GM21390 (cell line): Measurements from ENCODE around the gene MAD1L1.

Experiments
- ATAC-seq: cut with Tn5 transposase; IDR thresholded peaks from one replicate; pipeline ENCODE4 v1.9.1; 2021; ENCODE audit not compliant: unreplicated experiment

MAD1L1 gene

GRCh38 chr7:2202361-2202761, 30.4 kb downstream of the MAD1L1 start:
- no peak for ATAC-seq

GRCh38 chr7:2201686-2202360, 30.9 kb downstream of the MAD1L1 start:
- no peak for ATAC-seq

- ATAC-seq: no peak
Observed at GRCh38 chr7:2201128-2201527, 31.6 kb downstream of the MAD1L1 start.

DNA sequence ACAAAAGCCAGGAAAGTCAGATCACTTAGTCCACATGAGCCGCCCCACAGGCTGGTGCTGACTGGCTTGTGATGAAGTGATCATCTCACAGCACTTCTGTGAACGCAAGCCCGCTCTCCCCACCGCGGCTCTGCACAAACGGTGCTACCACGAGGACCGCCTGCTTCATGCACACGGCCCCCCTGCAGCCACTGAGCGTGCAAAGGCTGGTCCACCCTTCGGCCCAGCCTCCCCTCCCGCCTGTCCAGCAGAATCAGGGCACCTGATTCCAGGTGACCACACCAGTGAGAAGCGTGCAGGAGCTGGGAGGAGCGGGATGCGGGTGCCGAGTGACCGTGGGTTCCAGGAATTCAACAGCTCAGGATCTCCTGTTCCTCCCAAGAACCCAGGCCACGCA, 32.2 kb downstream of the MAD1L1 start:
- no peak for ATAC-seq

DNA sequence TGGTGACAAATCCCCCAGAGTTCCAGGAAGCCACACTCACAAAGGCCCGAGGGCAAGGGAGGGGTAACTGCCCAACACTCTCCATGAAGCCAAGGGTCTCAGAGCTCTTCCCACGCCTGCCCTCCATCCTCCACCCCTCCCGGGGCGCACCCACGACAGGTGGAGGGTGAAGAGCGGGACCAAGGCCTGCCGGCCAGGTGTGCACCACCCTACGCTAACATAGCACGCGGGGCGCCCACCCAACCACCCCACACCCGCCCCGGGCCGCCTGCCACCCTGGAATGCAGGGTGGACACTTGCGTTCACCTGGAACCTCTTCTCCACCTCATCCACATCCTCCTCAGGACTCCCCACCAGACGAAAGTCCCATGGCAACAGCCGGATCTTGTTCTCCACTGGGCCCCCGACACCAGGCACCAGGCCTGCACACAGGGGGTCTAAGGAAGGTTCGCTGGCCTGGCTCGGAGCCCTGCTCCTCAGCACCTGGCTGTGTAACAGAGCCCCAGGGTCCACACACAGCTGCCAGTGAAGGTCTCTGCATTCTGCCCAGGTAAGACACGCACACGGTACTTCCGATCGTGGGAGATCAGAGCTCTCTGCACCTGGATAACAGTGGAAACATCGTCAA, 32.7 kb downstream of the MAD1L1 start:
- no peak for ATAC-seq

- ATAC-seq: no peak
Observed at GRCh38 chr7:2199528-2199927, 33.2 kb downstream of the MAD1L1 start.

DNA sequence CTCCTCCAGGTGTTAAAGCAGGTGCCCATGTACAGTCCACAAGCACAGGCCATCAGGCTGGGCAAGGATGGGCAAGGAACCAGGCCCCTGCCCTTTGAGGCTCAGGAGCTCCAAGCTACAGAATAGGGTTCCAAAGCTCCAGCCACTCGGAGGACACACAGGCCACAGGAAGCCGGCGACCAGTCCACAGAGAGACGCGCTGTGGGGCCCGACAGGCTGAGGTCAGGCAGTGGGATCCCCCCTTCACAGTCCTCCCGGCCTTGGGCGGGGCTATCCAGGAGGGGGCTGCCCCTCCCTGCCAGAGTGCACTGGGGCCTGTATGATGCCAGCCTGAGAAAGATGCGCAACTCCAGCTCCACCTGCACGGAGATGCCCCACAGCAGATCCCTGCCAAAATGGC, 34.0 kb downstream of the MAD1L1 start:
- ATAC-seq: no peak

DNA sequence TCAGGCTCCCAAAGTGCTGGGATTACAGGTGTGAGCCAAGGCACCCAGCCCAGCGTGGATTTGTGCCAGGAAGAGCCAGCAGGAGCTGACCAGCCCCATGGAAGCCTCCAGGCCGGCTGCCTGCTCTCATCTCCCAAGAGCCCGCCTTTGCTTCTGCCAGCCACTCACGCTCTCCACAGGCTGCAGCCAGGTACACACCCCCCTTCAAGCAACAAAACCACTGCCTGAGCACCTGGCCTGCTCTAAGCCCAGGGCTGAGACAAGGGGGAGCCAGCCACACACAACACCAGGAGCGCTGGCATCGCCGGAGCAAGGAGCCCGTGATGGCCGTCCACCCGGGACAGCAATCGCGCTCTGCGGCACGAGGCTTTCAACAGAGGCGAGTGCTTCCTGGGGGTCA, 34.5 kb downstream of the MAD1L1 start:
- ATAC-seq: no peak

GRCh38 chr7:2197436-2198155, 35.1 kb downstream of the MAD1L1 start:
- ATAC-seq: no peak

DNA sequence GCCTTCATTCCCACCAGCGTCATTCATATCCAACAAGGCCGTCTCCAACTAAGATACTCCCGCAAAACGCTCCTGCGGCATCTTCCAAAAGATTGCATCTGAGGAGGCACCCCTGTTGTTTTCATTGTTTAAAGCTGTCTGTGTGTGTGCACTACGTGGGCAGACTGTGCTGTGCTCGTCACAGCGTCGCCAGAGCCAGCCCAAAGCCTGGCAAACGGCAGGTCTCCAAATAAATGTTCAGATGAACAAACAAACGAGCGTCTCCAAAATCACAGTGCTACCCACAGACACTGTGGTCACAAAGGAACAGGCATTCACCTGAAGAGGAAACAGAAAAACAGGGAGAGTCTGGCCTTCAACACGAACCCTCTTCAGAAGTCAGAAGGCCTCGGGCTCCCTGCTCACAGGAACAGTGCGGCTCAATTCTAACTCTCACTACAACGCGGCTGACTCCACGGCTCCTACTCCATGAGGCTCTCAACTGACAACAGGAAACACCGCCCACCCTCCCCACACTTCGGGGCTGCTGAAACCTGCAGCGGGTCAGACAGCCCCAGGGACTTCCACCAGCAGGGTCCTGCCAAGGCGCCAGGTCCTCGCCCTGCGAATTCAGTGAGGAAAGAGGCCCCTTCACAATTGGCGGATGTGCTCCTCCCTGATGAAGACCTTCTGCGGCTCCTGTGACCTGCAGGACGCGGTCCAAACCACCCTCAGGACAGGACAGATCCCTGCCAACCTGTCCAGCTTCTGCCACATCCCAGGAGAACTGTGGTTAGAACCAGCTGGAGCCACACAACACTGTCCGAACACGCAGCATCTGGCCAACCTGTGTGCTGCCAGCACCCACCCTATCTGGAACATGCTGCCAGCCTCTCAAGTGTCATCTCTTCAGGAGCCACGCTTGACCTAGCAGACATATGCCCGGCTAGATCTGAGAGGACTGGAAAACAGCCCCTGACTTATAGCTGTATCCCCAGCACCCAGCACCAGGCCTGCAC, 36.1 kb downstream of the MAD1L1 start:
- ATAC-seq: no peak

DNA sequence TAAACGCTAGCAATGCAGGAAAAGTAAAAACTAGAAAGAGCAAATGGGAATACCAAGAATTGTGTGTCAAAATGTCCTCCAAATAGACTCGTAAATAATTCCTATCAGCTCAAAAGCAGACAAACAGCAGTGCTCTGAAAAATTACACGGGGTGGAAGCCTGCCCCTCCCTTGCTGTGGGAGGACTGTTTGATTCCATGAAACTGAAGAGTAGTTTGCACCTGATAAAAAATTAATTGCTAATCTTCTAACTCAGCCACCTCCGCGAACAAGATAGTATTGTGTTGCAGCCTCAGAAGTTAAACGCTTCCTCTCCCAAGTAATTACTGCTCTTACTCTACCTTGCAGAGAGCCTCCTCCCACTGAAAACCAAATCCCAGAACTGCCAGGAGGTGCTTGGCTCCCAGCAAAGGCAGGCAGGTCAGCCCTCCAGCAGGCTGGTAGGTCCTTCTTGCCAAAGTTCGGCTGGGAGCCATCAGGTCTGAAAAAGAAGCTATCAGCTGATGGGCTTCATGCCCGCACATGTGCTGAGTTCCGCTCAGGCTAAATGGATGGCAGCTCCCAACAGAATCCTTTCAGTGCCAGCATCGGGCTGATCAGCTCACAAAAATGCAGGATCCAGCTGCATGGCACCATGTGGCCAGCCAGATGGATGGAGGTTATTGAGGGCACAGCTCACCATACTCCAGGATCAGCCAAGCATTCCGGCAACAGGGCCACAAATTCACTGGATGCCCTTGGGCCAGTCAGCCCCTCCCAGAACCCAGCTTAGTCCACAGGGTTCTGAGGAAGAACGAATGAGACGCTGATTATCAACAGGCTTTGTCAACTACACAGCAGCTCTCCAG, 37.1 kb downstream of the MAD1L1 start:
- ATAC-seq: no peak

DNA sequence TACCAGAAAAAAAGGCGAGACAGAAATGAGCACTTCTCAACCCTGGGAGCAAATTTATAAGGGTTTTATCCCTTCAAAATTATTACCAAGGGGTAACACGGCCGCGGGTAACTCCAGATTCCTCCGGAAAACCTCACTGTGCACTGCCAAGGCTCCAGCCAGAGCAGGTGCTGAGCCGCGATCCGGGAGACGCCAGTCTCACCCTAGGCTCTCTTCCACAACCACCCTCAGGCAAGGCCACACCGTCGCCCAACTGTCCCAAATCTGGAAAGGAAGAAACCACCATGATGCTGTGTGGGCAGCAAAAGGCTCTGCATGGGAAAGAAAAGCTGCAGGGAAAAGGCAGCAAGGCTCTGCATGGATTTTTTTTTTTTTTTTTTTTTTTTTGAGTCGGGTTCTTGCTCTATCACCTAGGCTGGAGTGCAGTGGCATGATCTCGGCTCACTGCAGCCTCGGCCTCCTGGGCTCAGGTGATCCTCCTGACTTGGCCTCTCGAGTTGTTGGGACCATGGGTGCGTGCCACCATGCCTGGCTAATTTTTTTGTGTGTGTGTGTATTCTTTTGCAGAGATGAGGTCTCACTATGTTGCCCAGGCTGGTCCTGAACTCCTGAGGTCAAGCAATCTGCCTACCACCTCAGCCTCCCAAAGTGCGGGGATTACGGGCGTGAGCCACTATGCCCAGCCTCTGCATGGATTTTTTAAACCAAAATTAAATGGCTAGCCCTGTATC, 39.0 kb downstream of the MAD1L1 start:
- ATAC-seq: no peak

DNA sequence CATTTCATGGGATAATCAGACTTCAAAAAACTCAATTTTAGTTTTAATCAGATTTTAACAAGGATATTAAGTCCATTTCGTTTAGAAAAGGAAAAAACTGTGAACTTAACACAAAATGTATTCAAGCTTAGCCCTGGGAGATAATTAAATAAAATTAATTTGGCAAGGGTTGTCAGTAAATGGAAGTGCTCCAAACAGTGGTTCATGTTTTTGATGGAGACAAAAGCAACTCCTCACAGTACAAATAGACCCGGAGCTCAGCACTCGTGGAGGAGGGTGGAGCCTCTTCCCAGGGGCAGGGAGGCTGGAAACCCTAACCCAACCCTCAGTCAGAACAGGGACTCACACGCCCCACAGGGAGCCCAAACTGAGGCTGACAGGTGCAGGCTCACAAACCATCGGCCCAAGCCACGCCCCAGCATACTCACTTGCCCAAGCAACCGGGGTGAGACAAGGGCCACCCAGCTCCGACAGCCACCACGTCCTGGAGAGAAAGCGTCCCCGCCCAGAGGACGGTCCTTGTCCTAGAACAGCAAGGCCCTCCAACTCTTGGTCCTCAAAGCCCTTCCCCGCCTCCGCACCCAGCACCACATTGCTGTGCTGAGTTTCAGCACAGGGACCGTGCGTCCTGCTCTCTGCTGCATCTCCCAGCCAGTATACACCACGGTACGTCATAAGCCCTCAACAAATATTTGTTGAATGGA, 39.8 kb downstream of the MAD1L1 start:
- ATAC-seq: no peak

- ATAC-seq: no peak
Observed at GRCh38 chr7:2191016-2191415, 41.7 kb downstream of the MAD1L1 start.

DNA sequence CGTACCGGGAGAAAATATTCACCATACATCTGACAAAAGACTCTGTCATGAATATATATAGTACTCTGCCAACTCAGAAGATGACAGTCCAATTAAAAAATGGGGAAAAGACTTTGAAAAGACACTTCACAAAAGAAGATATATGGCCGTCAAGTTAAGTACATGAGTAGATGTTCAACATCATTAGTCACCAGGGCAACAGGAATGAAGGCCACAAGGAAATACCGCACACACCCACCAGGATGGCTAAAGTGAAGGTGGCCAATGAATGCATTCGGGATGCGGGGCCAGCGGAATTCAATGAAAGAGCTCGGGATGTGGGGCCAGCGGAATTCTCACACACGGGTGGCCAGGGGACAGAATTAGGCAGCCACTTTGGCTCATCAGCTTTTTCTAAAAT, 42.2 kb downstream of the MAD1L1 start:
- ATAC-seq: no peak

GRCh38 chr7:2186166-2186565, 46.6 kb downstream of the MAD1L1 start:
- ATAC-seq: no peak

DNA sequence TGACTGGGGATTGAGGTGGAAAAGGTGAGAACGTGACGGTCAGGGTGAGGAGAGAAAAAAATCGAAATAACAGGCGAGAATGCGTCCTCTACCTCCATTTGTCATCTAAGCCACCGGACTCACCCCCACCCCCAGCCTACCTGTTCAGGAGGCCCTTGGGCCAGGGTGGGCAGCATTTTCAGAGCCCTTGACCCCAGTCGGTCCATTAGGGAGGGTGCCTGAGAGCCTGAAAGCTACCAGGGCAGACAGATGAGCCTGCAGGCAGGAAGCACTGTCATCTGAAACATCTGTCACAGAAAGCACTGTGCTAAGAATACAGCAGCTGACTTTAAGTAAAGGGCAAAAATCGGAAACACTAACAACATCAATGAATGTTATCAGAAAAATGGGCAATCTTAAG, 47.0 kb downstream of the MAD1L1 start:
- no peak for ATAC-seq

DNA sequence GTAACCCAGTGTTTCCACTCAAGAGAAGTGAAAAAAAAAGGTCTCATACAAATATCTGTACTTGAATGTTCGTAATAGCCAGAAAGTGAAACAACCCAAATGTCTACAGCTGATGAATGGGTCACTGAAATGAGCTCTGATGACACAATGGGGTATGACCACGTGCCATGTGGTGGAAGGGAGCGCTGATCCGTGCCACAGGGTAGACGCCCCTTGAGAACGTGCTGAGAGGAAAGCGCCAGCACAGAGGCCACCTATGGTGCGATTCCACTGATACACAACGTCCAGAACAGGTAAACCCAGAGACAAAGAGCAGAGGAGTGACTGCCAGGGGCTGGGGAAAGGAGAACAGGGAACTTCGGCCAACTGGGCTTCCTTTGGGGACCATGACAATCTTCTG, 50.3 kb downstream of the MAD1L1 start:
- no peak for ATAC-seq
